H1 (cell line): ENCODE measurements around the gene ADK. TPM values are rescaled to one million over a fixed set of nuclear protein-coding genes. Genes with fewer than 3 reads are reported as not detected.

Experiments used
- CTCF ChIA-PET: fragments of 300-600 bp; sonication (Branson Sonifier 250); formaldehyde crosslinking; loops from one replicate; lab custom pipeline; 2021; ENCODE audit not compliant: partially characterized antibody; lab: Charles Lee
- POLR2A ChIA-PET: fragments of 300-600 bp; sonication (Branson Sonifier 250); formaldehyde crosslinking; loops from one replicate; lab custom pipeline; 2021; ENCODE audit warnings: inconsistent platforms; ENCODE audit not compliant: partially characterized antibody; lab: Charles Lee
- DNase-seq, 2 experiments: peaks; one replicate each; pipeline versions ENCODE4 v3.0.0 to v3.0.0-alpha.2; 2010 to 2022; ENCODE audit warnings: low spot score in 2 of 2, low read depth in 1 of 2, mixed read lengths in 1 of 2
- FAIRE-seq: peaks from 2 replicates; lab custom pipeline; 2011; peaks lifted over from hg19 to GRCh38; lab: Jason Lieb, UNC
- H2AFZ ChIP-seq: 2 replicates; pipeline ENCODE4 v1.8.1; 2012; ENCODE audit warnings: low read length, inconsistent platforms
- H2AK5ac ChIP-seq: 2 replicates; pipeline ENCODE4 v1.6.1; 2013; ENCODE audit warnings: low read depth, low read length
- H2BK120ac ChIP-seq: replicated peaks from 2 replicates; pipeline ENCODE3; 2013; ENCODE audit warnings: low read depth, low read length, inconsistent platforms
- H2BK12ac ChIP-seq: 2 replicates; pipeline ENCODE4 v1.6.1; 2013; ENCODE audit warnings: low read depth, low read length
- H2BK15ac ChIP-seq: 2 replicates; pipeline ENCODE4 v1.6.1; 2013; ENCODE audit warnings: low read length
- H2BK20ac ChIP-seq: 2 replicates; pipeline ENCODE4 v1.6.1; 2013; ENCODE audit warnings: low read length
- H2BK5ac ChIP-seq: 2 replicates; pipeline ENCODE4 v1.6.1; 2013; ENCODE audit warnings: low read depth, low read length
- H3K14ac ChIP-seq: 2 replicates; pipeline ENCODE4 v1.6.1; 2013; ENCODE audit warnings: inconsistent platforms; ENCODE audit not compliant: insufficient read length
- H3K18ac ChIP-seq: 2 replicates; pipeline ENCODE4 v1.6.1; 2013; ENCODE audit warnings: low read length; ENCODE audit errors: extremely low read depth
- H3K23ac ChIP-seq: 2 replicates; pipeline ENCODE4 v1.6.1; 2013; ENCODE audit warnings: inconsistent platforms; ENCODE audit not compliant: insufficient read length
- H3K23me2 ChIP-seq: 2 replicates; pipeline ENCODE4 v1.6.1; 2013; ENCODE audit warnings: low read depth, low read length
- H3K27ac ChIP-seq: 2 replicates; pipeline ENCODE4 v1.6.1; 2011; ENCODE audit warnings: low read depth, low read length, inconsistent platforms
- H3K27me3 ChIP-seq, 4 experiments: replicated peaks in 1 of 4; 1 replicate in 1 of 4; 2 replicates in 3 of 4; pipeline versions ENCODE4 v1.6.1 to v1.8.1; 2011 to 2013; ENCODE audit warnings: low read length in 3 of 4, mild to moderate bottlenecking in 3 of 4, inconsistent platforms in 2 of 4, mixed read lengths in 2 of 4, moderate library complexity in 1 of 4; ENCODE audit not compliant: control insufficient read depth in 3 of 4, insufficient read depth in 3 of 4; ENCODE audit errors: extremely low read depth in 1 of 4
- H3K36me3 ChIP-seq, 4 experiments: 2 replicates each; pipeline versions ENCODE4 v1.6.1 to v1.8.1; 2011 to 2013; ENCODE audit warnings: mild to moderate bottlenecking in 4 of 4, low read length in 3 of 4, moderate library complexity in 2 of 4, control low read depth in 1 of 4, inconsistent platforms in 1 of 4; ENCODE audit not compliant: insufficient read depth in 4 of 4, control insufficient read depth in 2 of 4
- H3K4ac ChIP-seq: replicated peaks from 2 replicates; pipeline ENCODE3; 2013; ENCODE audit warnings: low read length, low read depth, mixed read lengths, inconsistent platforms; ENCODE audit not compliant: insufficient read length
- H3K4me1 ChIP-seq, 4 experiments: replicated peaks in 1 of 4; 1 replicate in 1 of 4; 2 replicates in 3 of 4; pipeline versions ENCODE4 v1.6.1 to v1.8.1; 2011 to 2013; ENCODE audit warnings: low read length in 3 of 4, inconsistent platforms in 2 of 4, mixed read lengths in 1 of 4; ENCODE audit not compliant: insufficient read depth in 4 of 4, control insufficient read depth in 3 of 4
- H3K4me2 ChIP-seq, 2 experiments: 2 replicates each; pipeline versions ENCODE4 v1.6.1 to v1.8.1; 2011 to 2013; ENCODE audit warnings: low read depth in 2 of 2, low read length in 2 of 2, control low read depth in 1 of 2, inconsistent platforms in 1 of 2, mild to moderate bottlenecking in 1 of 2; ENCODE audit not compliant: insufficient read depth in 1 of 2
- H3K4me3 ChIP-seq, 4 experiments: fragments of 200-600, 300-600 bp in 1 of 4; sonication (generic), shearing (Covaris generic), sonication (Bioruptor Twin) in 1 of 4; 2 replicates each; pipeline versions ENCODE4 v1.5.1 to v1.8.1; 2011 to 2016; ENCODE audit warnings: low read length in 4 of 4, low read depth in 3 of 4, control low read depth in 2 of 4, inconsistent platforms in 2 of 4, mild to moderate bottlenecking in 2 of 4, mixed read lengths in 1 of 4, moderate library complexity in 1 of 4; ENCODE audit not compliant: insufficient read depth in 2 of 4; ENCODE audit errors: extremely low read depth in 1 of 4
- H3K56ac ChIP-seq: replicated peaks from 2 replicates; pipeline ENCODE3; 2013; ENCODE audit warnings: low read depth, mild to moderate bottlenecking, mixed read lengths, low read length, inconsistent platforms; ENCODE audit not compliant: insufficient read length
- H3K79me1 ChIP-seq: 2 replicates; pipeline ENCODE4 v1.6.1; 2013; ENCODE audit warnings: low read depth, low read length, control low read depth
- H3K79me2 ChIP-seq, 2 experiments: 2 replicates each; pipeline versions ENCODE4 v1.6.1 to v1.8.1; 2012 to 2013; ENCODE audit warnings: low read length in 2 of 2, mild to moderate bottlenecking in 2 of 2, inconsistent platforms in 1 of 2; ENCODE audit not compliant: insufficient read depth in 2 of 2, control insufficient read depth in 1 of 2
- H3K9ac ChIP-seq, 4 experiments: replicated peaks in 1 of 4; 1 replicate in 1 of 4; 2 replicates in 3 of 4; pipeline versions ENCODE4 v1.6.1 to v1.8.1; 2011 to 2013; ENCODE audit warnings: low read depth in 3 of 4, low read length in 3 of 4, control low read depth in 2 of 4, mild to moderate bottlenecking in 2 of 4, moderate library complexity in 2 of 4, inconsistent platforms in 1 of 4; ENCODE audit errors: extremely low read depth in 1 of 4
- H3K9me3 ChIP-seq, 2 experiments: 2 replicates each; pipeline versions ENCODE4 v1.6.1 to v1.8.1; 2012 to 2013; ENCODE audit warnings: mild to moderate bottlenecking in 2 of 2, moderate library complexity in 2 of 2, control low read depth in 1 of 2, inconsistent platforms in 1 of 2, low read depth in 1 of 2, low read length in 1 of 2, mixed read lengths in 1 of 2; ENCODE audit not compliant: insufficient read depth in 2 of 2
- H4K20me1 ChIP-seq, 2 experiments: replicated peaks in 1 of 2; 2 replicates each; pipeline versions ENCODE3 to v1.8.1; 2011 to 2013; ENCODE audit warnings: inconsistent platforms in 2 of 2, low read length in 2 of 2, mild to moderate bottlenecking in 1 of 2; ENCODE audit not compliant: insufficient read depth in 2 of 2, control insufficient read depth in 1 of 2
- H4K5ac ChIP-seq: 2 replicates; pipeline ENCODE4 v1.6.1; 2013; ENCODE audit warnings: low read length, low read depth, mixed read lengths, inconsistent platforms; ENCODE audit not compliant: insufficient read length
- H4K8ac ChIP-seq: 2 replicates; pipeline ENCODE4 v1.8.0; 2013; ENCODE audit warnings: mild to moderate bottlenecking, moderate library complexity, low read length, inconsistent platforms; ENCODE audit not compliant: insufficient read depth; ENCODE audit errors: extremely low read depth
- H4K91ac ChIP-seq: replicated peaks from 2 replicates; pipeline ENCODE3; 2013; ENCODE audit warnings: low read length, mixed read lengths, inconsistent platforms; ENCODE audit not compliant: insufficient read length
- EGR1 ChIP-seq: IDR thresholded peaks from 2 replicates; pipeline ENCODE4 v1.6.1; 2011; ENCODE audit warnings: low read depth, low read length, borderline replicate concordance
- SAP30 ChIP-seq: fragments of 300-600 bp; sonication (generic); IDR thresholded peaks from 2 replicates; pipeline ENCODE4 v1.7.1; 2012; ENCODE audit warnings: low read length, moderate library complexity, mild to moderate bottlenecking, inconsistent platforms; ENCODE audit not compliant: insufficient read depth, insufficient replicate concordance
- WGBS, 2 experiments: shearing (Covaris generic) in 1 of 2; methylation state at CpG; one replicate each; pipeline versions ENCODE4 v1.1.6 to v1.1.7; 2013 to 2015; ENCODE audit warnings: low lambda C conversion rate in 2 of 2, mixed read lengths in 2 of 2, inconsistent platforms in 1 of 2, low coverage in 1 of 2, missing lambda C conversion rate in 1 of 2; ENCODE audit not compliant: insufficient replicate concordance in 2 of 2, insufficient coverage in 1 of 2, insufficient read length in 1 of 2; ENCODE audit errors: extremely low coverage in 1 of 2, missing lambda C conversion rate in 1 of 2; 5-methylcytosine and 5-hydroxymethylcytosine counted together
- polyA plus RNA-seq, 7 experiments: library from polyadenylated mRNA; depleted of rRNA in 3 of 7; stranded (reverse) in 5 of 7; unstranded in 2 of 7; fragments of >200 nt in 5 of 7; fragments of 200-250 nt in 2 of 7; gene quantifications; 1 replicate in 5 of 7; 2 replicates in 1 of 7; 4 replicates in 1 of 7; pipeline versions ENCODE4 v1.2.1 to v1.2.3, GENCODE V29; 2011 to 2013; ENCODE audit warnings: missing spikeins in 2 of 7, mixed read lengths in 2 of 7
- total RNA-seq: library from RNA; stranded (reverse); fragmentation: NEBNext Ultra II Directional; extraction: Animal tissue kit (Norgen Biotek cat#: 25700); gene quantifications from 2 replicates; pipeline ENCODE4 v1.2.1, GENCODE V29; 2021

ADK gene
- total and polyA plus RNA-seq, 2 of the 8 experiments (the other 6 are each of a cell fraction or from before 2014, with no cell fraction given): 12.3 to 42.4 TPM

DNA sequence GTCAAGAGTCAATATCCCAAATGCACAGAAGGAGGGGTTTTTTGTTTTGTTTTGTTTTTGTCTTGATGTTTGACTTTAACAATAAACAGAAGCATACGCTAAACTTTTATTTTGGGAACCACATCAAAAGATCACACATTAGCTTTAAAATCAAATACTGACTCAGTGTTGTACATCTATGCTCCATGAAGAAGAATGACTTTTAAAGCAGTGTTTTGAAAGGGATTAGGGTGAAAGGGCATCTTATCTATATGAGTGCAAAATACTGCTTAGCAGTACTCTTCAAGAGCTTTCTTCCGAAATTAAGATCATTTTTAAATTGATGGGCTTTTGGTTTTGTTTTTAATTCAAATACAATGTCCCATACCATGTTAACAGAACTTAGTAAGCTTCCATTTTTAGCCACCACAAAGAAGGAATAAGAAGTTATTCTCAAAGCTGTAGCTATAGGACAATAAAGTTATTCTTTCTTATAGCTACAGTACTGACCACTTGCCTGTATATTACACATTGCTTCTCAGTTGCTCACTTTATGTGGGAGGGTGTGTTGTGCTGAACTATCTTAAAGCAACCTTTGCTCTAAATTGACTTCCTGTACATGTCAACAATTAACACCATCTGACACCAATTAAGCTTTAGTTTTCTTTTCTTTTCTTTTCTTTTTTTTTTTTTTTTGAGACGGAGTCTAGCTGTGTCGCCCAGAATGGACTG is 531.1 kb downstream of the ADK start:
- Histone ChIP-seq H3K56ac (no peak overlapping the region), H2BK20ac (no peak overlapping the region), H2BK15ac (no peak overlapping the region), H3K23me2 (no peaks in the 10 kb centered on the region), H3K23ac (no peak overlapping the region), H4K20me1 (no peaks in the 10 kb centered on the region), H3K4me2 (no peak overlapping the region), H3K27me3 (no peaks in the 10 kb centered on the region), H3K79me1 (no peaks in the 10 kb centered on the region), H3K79me2 (no peaks in the 10 kb centered on the region), H3K14ac (no peak overlapping the region), H3K18ac (no peak overlapping the region), H3K4me3 (no peak overlapping the region), H3K9me3 (no peaks in the 10 kb centered on the region), H2BK120ac (no peak overlapping the region), H4K5ac (no peak overlapping the region), H3K27ac (no peak overlapping the region), H2BK12ac (no peak overlapping the region), H2BK5ac (no peak overlapping the region), H4K8ac (no peak overlapping the region), H3K4me1 (no peaks in the 10 kb centered on the region), H3K9ac (no peak overlapping the region), H3K4ac (no peak overlapping the region), H2AK5ac (no peak overlapping the region), H4K91ac (no peak overlapping the region), H2AFZ (no peak overlapping the region), H3K36me3 (no peaks in the 10 kb centered on the region)
- CTCF ChIA-PET: interaction anchor here (0.7 to 1.7 kb wide), 4 partner anchors 13 to 262 kb away, joined by 3 to 4 read pairs (median 3); no protein-coding TSS in a partner anchor
- FAIRE-seq (no peak), DNase-seq (no peak)
- TF ChIP-seq SAP30 (no peak), EGR1 (no peak)
- POLR2A ChIA-PET: interaction anchor here (0.8 to 1.0 kb wide), 2 partner anchors 9 to 13 kb away, joined by 3 read pairs; no protein-coding TSS in a partner anchor
- 88% methylated on average over 2 of the region's 4 CpGs; no CpG with 5 or more reads in 1 of the 2 experiments for WGBS, 2 experiments
